ENCODE data around the gene MYRIP.

GRCh38 chr3:40215015-40215414, 405.6 kb downstream of the MYRIP start:
- TF ChIP-seq CTCF (IDR thresholded peaks at IDR 0.05) (no peak), SIN3A (IDR thresholded peaks at IDR 0.05; ENCODE audit: borderline replicate concordance, low read depth, low read length) (no peak), POLR2AphosphoS5 (IDR thresholded peaks at IDR 0.05; ENCODE audit: low read depth, low read length) (no peak)
- TF ChIP-seq, protein P1, sequence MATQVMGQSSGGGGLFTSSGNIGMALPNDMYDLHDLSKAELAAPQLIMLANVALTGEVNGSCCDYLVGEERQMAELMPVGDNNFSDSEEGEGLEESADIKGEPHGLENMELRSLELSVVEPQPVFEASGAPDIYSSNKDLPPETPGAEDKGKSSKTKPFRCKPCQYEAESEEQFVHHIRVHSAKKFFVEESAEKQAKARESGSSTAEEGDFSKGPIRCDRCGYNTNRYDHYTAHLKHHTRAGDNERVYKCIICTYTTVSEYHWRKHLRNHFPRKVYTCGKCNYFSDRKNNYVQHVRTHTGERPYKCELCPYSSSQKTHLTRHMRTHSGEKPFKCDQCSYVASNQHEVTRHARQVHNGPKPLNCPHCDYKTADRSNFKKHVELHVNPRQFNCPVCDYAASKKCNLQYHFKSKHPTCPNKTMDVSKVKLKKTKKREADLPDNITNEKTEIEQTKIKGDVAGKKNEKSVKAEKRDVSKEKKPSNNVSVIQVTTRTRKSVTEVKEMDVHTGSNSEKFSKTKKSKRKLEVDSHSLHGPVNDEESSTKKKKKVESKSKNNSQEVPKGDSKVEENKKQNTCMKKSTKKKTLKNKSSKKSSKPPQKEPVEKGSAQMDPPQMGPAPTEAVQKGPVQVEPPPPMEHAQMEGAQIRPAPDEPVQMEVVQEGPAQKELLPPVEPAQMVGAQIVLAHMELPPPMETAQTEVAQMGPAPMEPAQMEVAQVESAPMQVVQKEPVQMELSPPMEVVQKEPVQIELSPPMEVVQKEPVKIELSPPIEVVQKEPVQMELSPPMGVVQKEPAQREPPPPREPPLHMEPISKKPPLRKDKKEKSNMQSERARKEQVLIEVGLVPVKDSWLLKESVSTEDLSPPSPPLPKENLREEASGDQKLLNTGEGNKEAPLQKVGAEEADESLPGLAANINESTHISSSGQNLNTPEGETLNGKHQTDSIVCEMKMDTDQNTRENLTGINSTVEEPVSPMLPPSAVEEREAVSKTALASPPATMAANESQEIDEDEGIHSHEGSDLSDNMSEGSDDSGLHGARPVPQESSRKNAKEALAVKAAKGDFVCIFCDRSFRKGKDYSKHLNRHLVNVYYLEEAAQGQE (IDR thresholded peaks at IDR 0.05; ENCODE audit: low read depth, low read length), result no peak

Data from SK-N-SH (cell line).